Neural crest cell (in vitro differentiated cells): ENCODE results near the gene SEC11A. TPM values are rescaled to one million over a fixed set of nuclear protein-coding genes. Genes with fewer than 3 reads are reported as not detected.

Source experiments
- DNase-seq: peaks from one replicate; pipeline ENCODE4 v3.0.0; 2021; ENCODE audit warnings: low read depth, mixed read lengths, low spot score
- H3K27ac Mint-ChIP-seq: one replicate; pipeline ENCODE4 v1.8.0; 2021; ENCODE audit warnings: mild to moderate bottlenecking, mixed read lengths; ENCODE audit not compliant: unreplicated experiment
- H3K27me3 Mint-ChIP-seq: 2 replicates; pipeline ENCODE4 v1.8.0; 2021; ENCODE audit warnings: low read depth, mild to moderate bottlenecking, mixed read lengths
- H3K36me3 Mint-ChIP-seq: 2 replicates; pipeline ENCODE4 v1.8.0; 2021; ENCODE audit warnings: low read depth, mild to moderate bottlenecking, mixed read lengths
- H3K4me1 Mint-ChIP-seq: 2 replicates; pipeline ENCODE4 v1.8.0; 2021; ENCODE audit warnings: mixed read lengths
- H3K4me3 Mint-ChIP-seq: one replicate; pipeline ENCODE4 v1.8.0; 2021; ENCODE audit warnings: mild to moderate bottlenecking, mixed read lengths
- H3K9me3 Mint-ChIP-seq: 2 replicates; pipeline ENCODE4 v1.8.0; 2021; ENCODE audit warnings: mixed read lengths
- long read RNA-seq: library from polyadenylated mRNA; unstranded; transcript quantifications from one replicate; pipeline ENCODE4 v2.0.0, GENCODE V29; 2020
- total RNA-seq: library from RNA; stranded (reverse); gene quantifications from 2 replicates; pipeline ENCODE4 v1.2.1, GENCODE V29; 2021
- TF ChIP-seq, protein P1 (sequence below): fragments of 200-600 bp; sonication (generic); conservative IDR thresholded peaks from 2 replicates; pipeline ENCODE4 v1.5.0; 2021; ENCODE audit warnings: antibody characterized with exemption, mild to moderate bottlenecking

The SEC11A gene
- 200 and 201 TPM in 2 replicates for total RNA-seq
- long read RNA-seq, transcript SEC11A-202 (7 exons, 1,223 nt): minor isoform, 30 of 294 reads
- long read RNA-seq, transcript SEC11A-201 (6 exons, 1,656 nt): major isoform, 243 of 294 reads
- long read RNA-seq, partial matches to known transcripts: 2 of 294 reads
- long read RNA-seq, other reads (novel, unspliced or antisense): 8 of 294 reads

- H3K4me3 Mint-ChIP-seq: peak within 1 kb of the TSS; percentile 96
- DNase-seq: peak; percentile 94
- peaks cover 3% of the 10 kb centered on the region for H3K36me3 Mint-ChIP-seq
- peak within 1 kb of the TSS; percentile 98 for H3K27ac Mint-ChIP-seq
- no peaks in the 10 kb centered on the region for H3K9me3 Mint-ChIP-seq
- TF ChIP-seq, protein P1, sequence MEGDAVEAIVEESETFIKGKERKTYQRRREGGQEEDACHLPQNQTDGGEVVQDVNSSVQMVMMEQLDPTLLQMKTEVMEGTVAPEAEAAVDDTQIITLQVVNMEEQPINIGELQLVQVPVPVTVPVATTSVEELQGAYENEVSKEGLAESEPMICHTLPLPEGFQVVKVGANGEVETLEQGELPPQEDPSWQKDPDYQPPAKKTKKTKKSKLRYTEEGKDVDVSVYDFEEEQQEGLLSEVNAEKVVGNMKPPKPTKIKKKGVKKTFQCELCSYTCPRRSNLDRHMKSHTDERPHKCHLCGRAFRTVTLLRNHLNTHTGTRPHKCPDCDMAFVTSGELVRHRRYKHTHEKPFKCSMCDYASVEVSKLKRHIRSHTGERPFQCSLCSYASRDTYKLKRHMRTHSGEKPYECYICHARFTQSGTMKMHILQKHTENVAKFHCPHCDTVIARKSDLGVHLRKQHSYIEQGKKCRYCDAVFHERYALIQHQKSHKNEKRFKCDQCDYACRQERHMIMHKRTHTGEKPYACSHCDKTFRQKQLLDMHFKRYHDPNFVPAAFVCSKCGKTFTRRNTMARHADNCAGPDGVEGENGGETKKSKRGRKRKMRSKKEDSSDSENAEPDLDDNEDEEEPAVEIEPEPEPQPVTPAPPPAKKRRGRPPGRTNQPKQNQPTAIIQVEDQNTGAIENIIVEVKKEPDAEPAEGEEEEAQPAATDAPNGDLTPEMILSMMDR: no peak
- H3K27me3 Mint-ChIP-seq: no peaks in the 10 kb centered on the region
- peaks cover 26% of the 10 kb centered on the region for H3K4me1 Mint-ChIP-seq
These were observed at the start of gene SEC11A for GRCh38 chr15:84716036-84716732. Gene SEC11A, minus strand, starts transcription at chr15:84716139. Its CDS starts 64 bp downstream, at chr15:84716075.

DNA sequence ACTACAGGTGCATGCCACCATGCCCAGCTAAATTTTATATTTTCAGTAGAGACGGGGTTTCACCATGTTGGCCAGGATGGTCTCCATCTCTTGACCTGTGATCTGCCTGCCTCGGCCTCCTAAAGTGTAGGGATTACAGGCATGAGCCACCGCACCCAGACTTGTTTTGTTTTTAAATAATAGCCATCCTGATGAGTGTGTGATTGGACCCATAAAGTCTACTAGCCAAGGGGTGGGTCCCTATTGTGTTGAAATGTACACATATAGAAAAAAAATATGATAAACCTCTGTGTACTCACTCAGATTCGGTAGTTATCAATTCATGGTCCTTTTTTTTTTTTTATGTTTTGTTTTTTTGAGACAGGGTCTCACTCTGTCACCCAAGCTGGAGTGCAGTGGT is 49.7 kb upstream of the SEC11A start:
- DNase-seq: no peak
- peaks cover 3% of the 10 kb centered on the region for H3K36me3 Mint-ChIP-seq
- no peak overlapping the region for H3K4me3 Mint-ChIP-seq
- no peaks in the 10 kb centered on the region for H3K4me1 Mint-ChIP-seq
- H3K27ac Mint-ChIP-seq: no peak overlapping the region
- H3K9me3 Mint-ChIP-seq: no peaks in the 10 kb centered on the region
- H3K27me3 Mint-ChIP-seq: no peaks in the 10 kb centered on the region
- TF ChIP-seq, protein P1: no peak

GRCh38 chr15:84764989-84765388 is 49.0 kb upstream of the SEC11A start:
- no peaks in the 10 kb centered on the region for H3K4me1 Mint-ChIP-seq
- no peaks in the 10 kb centered on the region for H3K9me3 Mint-ChIP-seq
- no peak overlapping the region for H3K27ac Mint-ChIP-seq

DNA sequence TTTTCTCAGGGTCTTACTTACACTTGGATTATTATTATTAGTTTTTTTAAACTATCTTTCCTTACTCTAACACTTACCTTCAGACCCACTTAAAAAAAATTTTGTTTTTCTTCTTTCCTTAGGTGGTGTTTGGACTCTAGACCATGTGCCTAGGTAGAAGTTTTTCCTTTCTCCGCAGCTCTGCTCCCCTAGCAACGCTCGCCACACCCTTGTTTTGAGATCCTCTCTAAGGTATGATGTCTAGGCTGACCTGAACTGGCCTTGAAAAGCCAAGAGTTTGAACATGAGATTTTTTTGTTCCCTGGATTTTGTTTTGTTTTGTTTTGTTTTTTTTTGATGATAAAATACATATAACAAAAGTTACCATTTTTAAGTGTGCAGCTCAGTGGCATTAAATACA is 48.6 kb upstream of the SEC11A start:
- no peak for DNase-seq
- no peaks in the 10 kb centered on the region for H3K27me3 Mint-ChIP-seq
- no peak overlapping the region for H3K27ac Mint-ChIP-seq
- peaks cover 3% of the 10 kb centered on the region for H3K36me3 Mint-ChIP-seq
- no peaks in the 10 kb centered on the region for H3K9me3 Mint-ChIP-seq
- no peak overlapping the region for H3K4me3 Mint-ChIP-seq
- no peaks in the 10 kb centered on the region for H3K4me1 Mint-ChIP-seq
- TF ChIP-seq, protein P1: no peak

More at GRCh38 chr15:84764989-84765388, 49.0 kb upstream of the SEC11A start:
- TF ChIP-seq, protein P1: no peak
- Mint-ChIP-seq H3K27me3 (no peaks in the 10 kb centered on the region), H3K4me3 (no peak overlapping the region), H3K36me3 (peaks cover 3% of the 10 kb centered on the region)
- DNase-seq: no peak

- DNase-seq: no peak
- no peaks in the 10 kb centered on the region for H3K27me3 Mint-ChIP-seq
- no peaks in the 10 kb centered on the region for H3K36me3 Mint-ChIP-seq
- no peak overlapping the region for H3K4me3 Mint-ChIP-seq
- TF ChIP-seq, protein P1: no peak
- peaks cover 7% of the 10 kb centered on the region for H3K4me1 Mint-ChIP-seq
- H3K27ac Mint-ChIP-seq: no peak overlapping the region
- no peaks in the 10 kb centered on the region for H3K9me3 Mint-ChIP-seq
These were observed 47.1 kb upstream of the SEC11A start for GRCh38 chr15:84762840-84763572.
